Activated gamma-delta T cell treated with anti-CD3 and anti-CD28 coated beads, Interleukin-2, amount 50 U/mL, for 16 hours (primary cell): ENCODE results near the gene CAMSAP1.
"Not testable (repeated sequence)": the region's sequence is repeated elsewhere in the genome, so short reads cannot be mapped to it uniquely, and the experiment has no call there.

ENCODE experiments used
- DNase-seq: peaks from one replicate; pipeline ENCODE4 v3.0.0-alpha.2; 2020; ENCODE audit warnings: low read depth

The CAMSAP1 gene

GRCh38 chr9:135898634-135899407 is 8.5 kb downstream of the CAMSAP1 start:
- DNase-seq, result no peak

GRCh38 chr9:135896626-135897025 is 10.7 kb downstream of the CAMSAP1 start:
- DNase-seq, result no peak

GRCh38 chr9:135896205-135896604 is 11.1 kb downstream of the CAMSAP1 start:
- DNase-seq, result no peak

GRCh38 chr9:135895202-135895848 is 12.0 kb downstream of the CAMSAP1 start:
- no peak for DNase-seq

GRCh38 chr9:135893104-135893503 is 14.2 kb downstream of the CAMSAP1 start:
- DNase-seq, result no peak

- not testable (repeated sequence) for DNase-seq
Observed at GRCh38 chr9:135892327-135892726, 15.0 kb downstream of the CAMSAP1 start.

- no peak for DNase-seq
Observed at GRCh38 chr9:135891027-135891631, 16.2 kb downstream of the CAMSAP1 start.

- no peak for DNase-seq
Observed at GRCh38 chr9:135890190-135891026, 16.9 kb downstream of the CAMSAP1 start.

- DNase-seq, result no peak
Observed at GRCh38 chr9:135889564-135890189, 17.7 kb downstream of the CAMSAP1 start.

GRCh38 chr9:135888766-135889394 is 18.5 kb downstream of the CAMSAP1 start:
- DNase-seq, result no peak

- DNase-seq, result no peak
Observed at GRCh38 chr9:135888126-135888765, 19.1 kb downstream of the CAMSAP1 start.

GRCh38 chr9:135887585-135888050 is 19.7 kb downstream of the CAMSAP1 start:
- peak; percentile 38 for DNase-seq

GRCh38 chr9:135887021-135887507 is 20.3 kb downstream of the CAMSAP1 start:
- DNase-seq, result no peak

- no peak for DNase-seq
Observed at GRCh38 chr9:135886147-135886981, 21.0 kb downstream of the CAMSAP1 start.

GRCh38 chr9:135885100-135885853 is 22.1 kb downstream of the CAMSAP1 start:
- no peak for DNase-seq

- no peak for DNase-seq
Observed at GRCh38 chr9:135884328-135885035, 22.9 kb downstream of the CAMSAP1 start.

- DNase-seq, result no peak
Observed at GRCh38 chr9:135883410-135884089, 23.8 kb downstream of the CAMSAP1 start.

GRCh38 chr9:135882011-135882410 is 25.3 kb downstream of the CAMSAP1 start:
- DNase-seq, result no peak
